A673 (cell line): ENCODE data around the gene C1orf21. TPM values are rescaled to one million over a fixed set of nuclear protein-coding genes. Genes with fewer than 3 reads are reported as not detected.

Experiments used
- BruUV-seq: library from RNA; stranded (reverse); fragments of 400-500 nt; replicated peaks from 2 replicates; lab custom pipeline; 2021; lab: Mats Ljungman, UMichigan
- CTCF ChIA-PET: fragments of 300-600 bp; sonication (Branson Sonifier 250); formaldehyde crosslinking; loops from one replicate; lab custom pipeline; 2022; ENCODE audit warnings: antibody characterized with exemption; lab: Charles Lee
- POLR2A ChIA-PET: fragments of 300-600 bp; sonication (Branson Sonifier 250); formaldehyde crosslinking; loops from one replicate; lab custom pipeline; 2022; ENCODE audit warnings: antibody characterized with exemption; ENCODE audit not compliant: low non-redundant PET; lab: Charles Lee
- DNase-seq: peaks from one replicate; pipeline ENCODE4 v3.0.0-alpha.2; 2015; ENCODE audit warnings: low spot score
- H3K27ac ChIP-seq: fragments of 200-600 bp; sonication (generic); 2 replicates; pipeline ENCODE4 v1.5.1; 2016; ENCODE audit warnings: mixed run types, low read depth, mild to moderate bottlenecking, mixed read lengths, antibody characterized with exemption, low read length; ENCODE audit not compliant: poor library complexity, severe bottlenecking
- H3K27me3 ChIP-seq: fragments of 200-600 bp; sonication (generic); replicated peaks from 2 replicates; pipeline ENCODE4 v1.6.1; 2017; ENCODE audit warnings: mixed run types, low read depth, mild to moderate bottlenecking, mixed read lengths, antibody characterized with exemption, low read length; ENCODE audit not compliant: insufficient read depth, poor library complexity
- H3K36me3 ChIP-seq: fragments of 200-600 bp; sonication (generic); 2 replicates; pipeline ENCODE4 v1.6.1; 2016; ENCODE audit warnings: mixed run types, mild to moderate bottlenecking, mixed read lengths, antibody characterized with exemption, low read length; ENCODE audit not compliant: insufficient read depth, poor library complexity, severe bottlenecking
- H3K4me1 ChIP-seq: fragments of 200-600 bp; sonication (generic); 2 replicates; pipeline ENCODE4 v1.6.1; 2017; ENCODE audit warnings: mixed run types, mild to moderate bottlenecking, mixed read lengths, antibody characterized with exemption, low read length; ENCODE audit not compliant: insufficient read depth, poor library complexity, severe bottlenecking
- H3K4me3 ChIP-seq: fragments of 200-600 bp; sonication (generic); 2 replicates; pipeline ENCODE4 v1.5.1; 2016; ENCODE audit warnings: low read depth, mixed run types, mild to moderate bottlenecking, mixed read lengths, low read length; ENCODE audit not compliant: poor library complexity, severe bottlenecking
- H3K9me3 ChIP-seq: fragments of 200-600 bp; sonication (generic); 2 replicates; pipeline ENCODE4 v1.6.1; 2016; ENCODE audit warnings: mixed run types, low read depth, mild to moderate bottlenecking, mixed read lengths, antibody characterized with exemption, low read length; ENCODE audit not compliant: poor library complexity, severe bottlenecking
- EZH2 ChIP-seq: fragments of 200-600 bp; sonication (generic); IDR thresholded peaks from 2 replicates; pipeline ENCODE4 v1.6.1; 2017; ENCODE audit warnings: borderline replicate concordance, low read depth, mild to moderate bottlenecking, mixed read lengths, antibody characterized with exemption, low read length; ENCODE audit not compliant: poor library complexity, severe bottlenecking
- intact Hi-C: fragments of 100-400 bp; cut with micrococcal nuclease; formaldehyde crosslinking; loops from one replicate; pipeline ENCODE4 v1.10.0; 2022; ENCODE audit not compliant: unreplicated experiment
- total RNA-seq: library from RNA; stranded (reverse); gene quantifications from 2 replicates; pipeline ENCODE4 v1.2.3, GENCODE V29; 2021
- TF ChIP-seq, protein P1 (sequence below): fragments of 300-800, 200-600 bp; sonication (generic); conservative IDR thresholded peaks from 2 replicates; pipeline ENCODE4 v1.5.1; 2017; ENCODE audit warnings: low read depth, mild to moderate bottlenecking, antibody characterized with exemption, low read length, moderate library complexity, mixed read lengths

The C1orf21 gene
- total RNA-seq, 1 experiment from 2014 or later = 31.3 TPM

DNA sequence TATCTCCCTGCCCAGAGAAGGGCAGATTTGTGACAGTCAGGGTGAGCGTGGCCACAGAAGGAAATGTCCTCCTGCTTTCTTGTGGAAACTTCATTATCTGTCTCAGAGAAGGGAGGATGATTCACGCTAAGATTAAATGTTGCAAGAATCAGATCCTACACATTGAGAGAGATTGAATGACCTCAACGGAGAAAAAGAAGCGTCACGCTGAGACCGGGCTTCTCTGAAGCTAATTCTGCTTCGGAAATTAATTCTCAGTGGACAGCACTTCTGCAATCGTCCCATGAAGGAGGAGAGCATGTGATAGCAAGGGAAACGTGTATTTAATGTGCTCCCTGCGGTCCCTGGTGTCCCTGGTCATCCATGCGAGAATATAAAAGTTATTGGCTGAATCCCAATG, 19.8 kb upstream of the C1orf21 start:
- intact Hi-C loops = no loop called here
- TF ChIP-seq, protein P1, sequence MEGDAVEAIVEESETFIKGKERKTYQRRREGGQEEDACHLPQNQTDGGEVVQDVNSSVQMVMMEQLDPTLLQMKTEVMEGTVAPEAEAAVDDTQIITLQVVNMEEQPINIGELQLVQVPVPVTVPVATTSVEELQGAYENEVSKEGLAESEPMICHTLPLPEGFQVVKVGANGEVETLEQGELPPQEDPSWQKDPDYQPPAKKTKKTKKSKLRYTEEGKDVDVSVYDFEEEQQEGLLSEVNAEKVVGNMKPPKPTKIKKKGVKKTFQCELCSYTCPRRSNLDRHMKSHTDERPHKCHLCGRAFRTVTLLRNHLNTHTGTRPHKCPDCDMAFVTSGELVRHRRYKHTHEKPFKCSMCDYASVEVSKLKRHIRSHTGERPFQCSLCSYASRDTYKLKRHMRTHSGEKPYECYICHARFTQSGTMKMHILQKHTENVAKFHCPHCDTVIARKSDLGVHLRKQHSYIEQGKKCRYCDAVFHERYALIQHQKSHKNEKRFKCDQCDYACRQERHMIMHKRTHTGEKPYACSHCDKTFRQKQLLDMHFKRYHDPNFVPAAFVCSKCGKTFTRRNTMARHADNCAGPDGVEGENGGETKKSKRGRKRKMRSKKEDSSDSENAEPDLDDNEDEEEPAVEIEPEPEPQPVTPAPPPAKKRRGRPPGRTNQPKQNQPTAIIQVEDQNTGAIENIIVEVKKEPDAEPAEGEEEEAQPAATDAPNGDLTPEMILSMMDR = no peak
- no peak for TF ChIP-seq EZH2
- ChIA-PET POLR2A (no interaction called here), CTCF (no interaction called here)
- H3K4me1 ChIP-seq = no peaks in the 10 kb centered on the region
- no peak overlapping the region for H3K4me3 ChIP-seq
- no peaks in the 10 kb centered on the region for H3K9me3 ChIP-seq
- DNase-seq = peak; percentile 58
- no peaks in the 10 kb centered on the region for H3K27me3 ChIP-seq
- H3K36me3 ChIP-seq = no peaks in the 10 kb centered on the region
- no TSS peak for BruUV-seq
- no peak overlapping the region for H3K27ac ChIP-seq

DNA sequence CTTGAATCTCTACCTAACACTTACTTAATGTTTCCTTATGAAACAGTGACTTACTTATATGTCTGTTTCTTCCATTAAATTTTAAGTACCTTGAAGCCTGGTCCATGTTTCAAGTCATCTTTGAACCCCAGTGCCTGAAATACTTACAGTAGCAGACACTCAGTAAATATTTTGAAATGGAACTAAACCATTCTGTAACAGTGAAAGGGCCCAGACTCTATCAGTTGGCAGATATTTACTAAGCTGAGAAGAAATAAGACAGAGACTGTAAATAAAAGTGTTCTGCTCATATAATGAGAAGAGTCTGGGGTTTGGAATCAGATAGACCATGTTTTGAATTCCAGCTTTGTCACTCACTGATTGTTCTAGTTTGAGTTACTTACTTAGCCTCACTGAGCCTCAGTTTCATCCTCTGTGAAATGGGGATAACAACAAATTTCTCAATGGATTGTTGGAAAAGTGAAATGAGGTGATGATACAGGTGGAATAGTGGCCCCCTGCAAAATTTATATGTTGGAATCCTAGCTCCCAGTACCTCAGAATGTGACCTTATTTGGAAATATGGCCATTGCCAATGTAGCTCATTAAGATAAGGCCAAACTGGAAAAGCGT, 19.3 kb upstream of the C1orf21 start:
- Histone ChIP-seq H3K36me3 (no peaks in the 10 kb centered on the region), H3K9me3 (no peaks in the 10 kb centered on the region), H3K27me3 (no peaks in the 10 kb centered on the region), H3K4me3 (no peak overlapping the region), H3K27ac (no peak overlapping the region), H3K4me1 (no peaks in the 10 kb centered on the region)
- intact Hi-C loops = no loop called here
- DNase-seq = no peak
- ChIA-PET CTCF (no interaction called here), POLR2A (no interaction called here)
- TF ChIP-seq EZH2 = no peak
- BruUV-seq = no TSS peak

DNA sequence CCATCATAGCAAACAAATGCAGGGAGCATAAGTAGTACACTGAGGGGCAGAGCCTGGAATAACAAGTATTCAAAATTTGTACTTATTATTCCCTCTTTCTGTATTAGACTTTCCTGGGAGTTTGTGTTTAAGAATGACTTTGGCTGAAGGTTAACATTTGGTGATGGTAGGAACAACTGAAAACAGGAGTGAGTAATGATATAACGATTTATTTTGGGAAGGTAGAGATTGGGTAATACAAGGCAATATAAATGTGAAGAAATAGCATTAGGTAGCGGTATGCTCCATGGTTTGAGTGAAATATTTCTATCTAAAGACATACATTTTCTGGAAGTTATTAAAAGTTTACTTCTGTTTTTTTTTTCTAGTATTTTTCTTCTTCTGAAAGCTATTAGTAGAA, 18.5 kb upstream of the C1orf21 start:
- ChIA-PET POLR2A (no interaction called here), CTCF (no interaction called here)
- Histone ChIP-seq H3K27ac (no peak overlapping the region), H3K4me3 (no peak overlapping the region), H3K9me3 (no peaks in the 10 kb centered on the region), H3K36me3 (no peaks in the 10 kb centered on the region), H3K4me1 (no peaks in the 10 kb centered on the region), H3K27me3 (no peaks in the 10 kb centered on the region)
- no peak for DNase-seq
- TF ChIP-seq, protein P1 = no peak
- TF ChIP-seq EZH2 = no peak
- intact Hi-C loops = no loop called here
- no TSS peak for BruUV-seq

DNA sequence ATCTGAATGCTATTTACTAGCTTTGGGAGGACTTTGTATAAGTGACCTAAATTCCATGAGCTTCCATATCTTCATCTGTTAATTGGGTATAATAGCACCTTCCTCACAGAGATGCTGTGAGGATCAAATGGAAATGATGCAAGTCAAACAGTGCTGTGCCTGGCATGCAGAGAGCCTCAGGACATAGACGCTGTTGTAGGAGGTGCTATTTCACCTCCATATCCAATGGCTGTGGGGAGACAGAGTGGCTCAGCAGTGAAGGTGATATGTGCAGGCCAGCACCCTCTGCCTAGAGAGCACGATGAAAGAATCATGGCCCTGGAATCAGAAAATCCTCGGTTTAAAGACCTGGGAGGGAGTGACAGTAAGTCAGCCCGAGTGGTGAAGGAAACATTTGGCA, 16.0 kb upstream of the C1orf21 start:
- TF ChIP-seq, protein P1 = no peak
- no peak for TF ChIP-seq EZH2
- intact Hi-C loops = no loop called here
- Histone ChIP-seq H3K27ac (no peak overlapping the region), H3K4me3 (no peak overlapping the region), H3K4me1 (no peaks in the 10 kb centered on the region), H3K36me3 (no peaks in the 10 kb centered on the region), H3K27me3 (no peaks in the 10 kb centered on the region), H3K9me3 (no peaks in the 10 kb centered on the region)
- ChIA-PET POLR2A (no interaction called here), CTCF (no interaction called here)
- no peak for DNase-seq
- no TSS peak for BruUV-seq
